HG02623 (cell line): Measurements from ENCODE around the gene LAD1.

ENCODE experiments used
- ATAC-seq: cut with Tn5 transposase; IDR thresholded peaks from one replicate; pipeline ENCODE4 v1.9.1; 2021; ENCODE audit warnings: moderate library complexity; ENCODE audit not compliant: unreplicated experiment

The LAD1 gene

DNA sequence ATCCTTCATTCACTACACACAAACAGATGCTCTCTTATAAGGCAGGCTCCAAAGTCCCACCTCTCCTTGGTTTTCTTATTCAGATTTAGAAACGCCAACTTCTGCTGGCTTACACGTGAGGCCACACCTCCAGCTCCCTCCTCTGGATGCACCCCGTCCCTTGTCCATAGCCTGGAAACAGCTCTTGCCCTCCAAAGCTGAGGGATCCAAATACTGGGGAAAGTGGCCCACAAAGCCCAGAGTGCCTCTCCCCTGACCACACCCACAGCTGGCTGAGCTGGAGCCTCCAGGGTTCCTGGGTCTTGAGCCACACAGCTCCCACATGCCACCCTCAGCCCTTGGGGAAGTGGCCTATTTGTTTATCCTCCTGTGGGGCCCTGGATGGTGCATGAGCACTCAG lies 4.5 kb downstream of the LAD1 start:
- ATAC-seq, result no peak

DNA sequence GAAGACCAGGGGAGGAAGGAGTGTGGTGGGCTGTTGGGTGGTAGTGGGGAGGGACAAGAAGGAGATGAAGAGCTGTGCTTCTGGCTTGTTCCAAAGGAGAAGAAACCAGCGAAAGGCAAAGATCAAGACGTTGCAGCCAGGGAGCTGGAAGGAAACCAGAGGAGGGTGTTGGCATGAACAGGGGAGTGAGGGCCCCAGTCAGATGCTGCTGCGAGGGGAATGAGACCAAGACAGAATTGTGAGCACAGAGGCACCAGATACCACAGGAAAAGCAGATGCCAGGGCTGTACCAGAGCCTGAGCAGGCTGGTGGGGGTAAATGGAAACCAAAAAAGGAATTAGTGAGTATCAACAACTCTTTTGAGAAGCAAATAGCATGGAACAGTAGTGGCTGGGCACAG lies 6.0 kb downstream of the LAD1 start:
- ATAC-seq, result no peak

DNA sequence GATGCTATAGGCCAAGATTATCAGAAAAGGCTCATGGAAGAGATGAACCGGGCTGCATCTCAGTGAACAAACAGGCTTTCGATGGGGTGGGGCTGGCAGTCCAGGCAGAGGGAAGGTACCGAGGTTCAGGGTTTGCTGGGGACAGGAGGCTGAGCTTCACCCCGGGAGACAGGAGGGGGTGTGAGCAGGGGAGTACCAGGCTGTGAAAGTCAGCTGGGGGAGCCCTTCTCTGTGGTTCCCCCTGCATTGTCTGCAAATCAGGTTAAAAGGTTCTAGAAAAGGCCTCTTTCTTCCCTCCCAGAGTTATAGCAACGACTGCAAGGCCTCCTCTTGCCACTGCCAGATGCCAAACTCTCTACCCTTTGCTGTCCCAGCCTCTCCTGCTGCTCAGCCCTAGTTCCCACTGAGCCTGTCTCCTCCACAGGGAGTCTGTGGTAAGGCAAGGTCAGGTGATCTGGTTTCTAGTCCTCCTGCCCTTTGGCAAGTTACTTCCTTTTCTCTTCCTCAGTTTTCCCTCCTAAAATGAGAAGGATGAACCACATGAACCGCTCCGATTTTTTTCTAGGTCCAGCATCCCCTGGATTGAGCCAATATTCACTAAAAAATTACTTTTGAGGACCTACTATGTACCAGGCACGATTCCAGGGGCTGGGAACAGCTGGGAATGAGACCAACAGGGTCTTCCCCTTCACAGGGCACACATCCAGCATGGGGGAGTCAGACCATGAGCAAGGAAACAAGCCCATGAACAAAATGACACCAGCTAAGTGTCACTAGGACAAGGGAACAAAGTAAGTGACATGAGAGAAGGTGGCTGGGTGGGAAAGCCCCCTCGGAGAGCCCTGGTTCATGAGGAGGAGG lies 7.2 kb downstream of the LAD1 start:
- ATAC-seq, result no peak

GRCh38 chr1:201391225-201391624 lies 7.9 kb downstream of the LAD1 start:
- no peak for ATAC-seq

DNA sequence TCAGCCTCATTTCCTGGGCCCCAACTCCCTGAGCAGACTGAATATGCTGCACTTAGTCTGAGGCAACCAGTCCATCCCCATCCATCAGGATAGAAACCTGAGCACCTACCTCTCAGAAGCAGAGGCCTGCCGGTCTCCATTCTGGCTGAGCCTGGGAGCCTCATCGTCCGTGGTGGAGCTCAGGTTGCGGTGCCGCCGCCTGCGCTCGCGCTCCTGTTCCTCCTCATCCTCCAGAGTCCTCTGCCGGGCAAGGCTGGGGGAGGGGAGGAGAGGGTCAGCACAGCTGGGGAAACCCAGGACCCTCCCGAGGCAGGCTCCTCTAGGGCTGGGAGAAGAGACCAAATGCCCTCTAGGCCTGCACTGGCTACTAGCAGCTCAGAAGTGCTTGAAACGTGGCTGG lies 10.1 kb downstream of the LAD1 start:
- no peak for ATAC-seq

- no peak for ATAC-seq
Measured at GRCh38 chr1:201386208-201386607, 12.9 kb downstream of the LAD1 start.

DNA sequence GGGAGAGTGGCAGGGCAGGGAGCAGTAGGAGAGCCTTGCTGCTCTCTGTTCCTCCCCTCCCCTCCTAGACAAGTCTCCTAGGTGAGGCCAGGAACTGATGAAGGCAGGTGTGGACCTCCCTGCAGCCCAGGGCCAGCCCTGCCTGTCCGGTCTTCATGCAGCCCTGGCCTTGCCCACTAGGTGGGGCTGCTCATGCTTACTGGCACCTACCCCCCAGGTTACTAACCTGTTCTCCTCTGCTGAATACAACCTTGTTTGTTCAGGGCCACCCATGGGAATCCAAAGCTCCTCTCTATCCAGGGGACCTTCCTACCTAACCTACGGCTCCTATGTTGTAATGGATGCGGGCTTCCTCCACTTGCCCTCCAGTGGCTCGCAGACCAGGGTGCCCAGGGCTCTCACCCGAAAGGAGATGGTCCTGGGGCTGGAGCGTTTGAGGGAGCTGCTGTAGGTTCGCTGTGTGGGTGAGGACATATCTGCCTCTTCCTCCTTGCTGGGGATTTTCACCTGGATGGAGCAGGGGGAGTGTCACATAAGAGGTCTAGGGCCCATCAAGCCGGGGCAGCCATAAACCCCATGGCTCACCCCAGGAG lies 13.7 kb downstream of the LAD1 start:
- ATAC-seq, result no peak

- no peak for ATAC-seq
Measured at GRCh38 chr1:201384406-201384782, 14.7 kb downstream of the LAD1 start.

DNA sequence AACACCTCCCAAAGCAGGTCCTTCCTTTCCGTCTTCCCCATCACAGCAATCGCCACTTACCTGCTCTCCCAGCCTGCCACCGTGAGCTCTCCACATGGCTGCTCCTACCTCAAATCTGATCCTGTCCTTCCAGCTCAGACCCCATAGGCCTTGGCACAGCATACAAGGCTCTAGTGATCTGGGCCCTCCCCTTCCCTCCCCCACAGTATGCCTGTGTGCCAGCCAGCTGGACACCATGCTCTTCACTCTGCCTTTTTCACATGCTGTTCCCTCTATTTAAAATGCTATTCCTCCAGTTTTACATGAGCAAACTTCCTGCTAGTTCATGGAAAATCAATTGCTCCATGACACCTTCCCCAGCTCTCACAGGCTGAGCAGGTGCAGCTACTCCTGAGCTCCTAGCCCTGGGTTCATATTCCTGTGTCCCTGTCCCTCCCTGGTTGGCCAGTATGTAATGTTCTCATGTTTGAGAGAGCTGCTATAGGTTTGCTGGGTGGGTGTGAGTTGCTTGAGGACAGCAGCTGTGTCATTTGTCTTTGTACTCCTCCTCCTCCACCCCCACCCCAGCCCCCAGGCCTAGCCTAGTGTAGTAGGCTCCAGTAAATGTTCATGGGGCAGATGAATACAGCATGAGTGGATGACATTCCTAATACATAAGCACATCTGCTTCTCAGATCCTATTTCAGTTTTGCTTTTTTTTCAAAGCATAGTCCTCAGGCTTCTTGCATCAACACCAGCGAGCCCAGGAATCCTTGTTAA lies 15.3 kb downstream of the LAD1 start:
- no peak for ATAC-seq

- ATAC-seq, result no peak
Measured at GRCh38 chr1:201381130-201381529, 18.0 kb downstream of the LAD1 start.

GRCh38 chr1:201379733-201380242 lies 19.3 kb downstream of the LAD1 start:
- ATAC-seq, result no peak

DNA sequence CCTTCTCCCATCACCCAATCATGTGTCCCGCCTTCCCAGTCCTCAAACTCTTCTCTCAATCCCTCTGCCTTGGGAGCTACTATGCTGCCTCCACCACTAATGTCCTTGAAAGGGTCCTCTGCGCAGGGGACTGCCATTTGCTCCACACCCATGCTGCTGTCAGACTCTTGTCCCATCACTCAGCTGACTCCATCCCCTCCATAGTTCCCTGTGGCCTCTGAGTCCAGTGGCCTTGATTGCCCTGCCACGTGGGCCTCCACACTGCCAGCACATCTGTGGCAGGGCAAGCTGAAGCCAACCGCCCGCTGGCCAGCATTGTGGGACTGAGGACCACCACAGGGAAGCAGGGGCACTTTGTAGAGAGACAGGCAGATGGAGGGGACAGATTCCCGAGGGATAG lies 20.3 kb downstream of the LAD1 start:
- no peak for ATAC-seq

DNA sequence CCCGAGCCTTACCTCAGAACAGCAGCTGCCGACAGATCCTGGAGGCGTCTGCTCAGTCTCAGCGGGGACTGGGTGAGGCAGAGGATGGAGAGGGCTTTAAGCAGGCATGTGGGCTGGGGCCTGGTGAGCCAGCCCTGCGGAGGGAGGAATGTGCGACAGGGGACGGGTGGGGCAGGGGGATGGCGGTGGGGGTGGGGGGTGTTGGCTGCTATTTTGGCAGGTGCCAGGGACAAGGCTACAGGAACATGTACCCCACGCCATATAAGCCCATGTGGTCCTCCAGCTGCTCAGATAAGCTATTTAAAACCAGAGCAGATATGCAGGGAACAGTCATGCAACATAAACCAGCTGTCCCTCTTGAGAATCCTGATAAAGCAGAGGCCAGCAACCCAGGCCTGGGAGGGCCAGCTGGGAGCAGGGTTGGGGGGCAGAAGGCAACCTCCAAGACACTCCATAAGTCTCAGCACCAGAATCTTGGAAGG lies 21.5 kb downstream of the LAD1 start, which contains the start of gene TNNT2:
TSS of gene TNNT2 (minus strand) at position 70 of the 482 bp plus-strand sequence. CDS start 4,426 bp downstream, outside the sequence.
- no peak for ATAC-seq

DNA sequence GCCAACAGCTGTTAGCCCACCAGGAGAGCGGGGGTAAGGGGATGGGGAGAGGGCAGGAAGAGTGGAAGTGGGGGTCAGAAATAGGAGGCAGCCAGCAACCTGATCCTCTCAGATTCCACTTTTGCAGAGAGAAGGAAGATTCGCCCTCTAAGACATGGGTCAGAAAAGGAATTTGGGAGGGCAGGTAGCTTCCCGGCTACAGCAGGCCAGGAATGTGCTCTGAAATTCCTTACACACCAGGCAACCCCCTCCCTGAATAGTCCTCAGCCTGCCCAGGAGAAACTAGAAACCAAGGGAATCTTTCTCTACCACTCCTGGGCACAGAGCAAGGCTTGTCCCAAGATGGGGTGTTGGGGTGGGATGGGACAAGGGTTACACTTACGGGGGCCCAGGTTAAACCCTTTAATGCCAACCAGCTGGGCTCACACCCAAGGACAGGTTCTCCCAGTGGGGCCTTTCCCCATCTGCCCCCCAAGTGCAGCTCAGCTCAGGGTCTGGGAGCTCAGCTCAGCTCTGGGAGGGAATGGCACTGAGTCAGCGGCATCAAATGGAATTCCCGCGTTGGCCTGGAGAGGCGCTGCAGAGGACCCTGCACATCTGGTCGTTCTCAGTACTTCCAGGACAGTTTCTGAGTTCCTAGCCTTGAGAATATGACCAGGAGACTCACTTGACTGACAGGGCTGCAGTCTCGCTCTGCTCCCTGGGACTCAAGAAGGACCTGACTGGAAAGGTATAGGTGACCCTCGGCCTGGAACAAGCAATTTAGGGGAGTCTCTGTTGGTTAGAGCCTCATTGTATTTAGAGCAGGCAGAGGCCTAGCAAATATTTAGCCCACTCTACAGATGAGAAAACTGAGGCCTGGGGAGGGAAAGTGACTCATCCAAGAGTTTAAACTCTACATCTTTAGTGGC lies 22.4 kb downstream of the LAD1 start:
- ATAC-seq, result no peak

GRCh38 chr1:201376107-201376463 lies 23.0 kb downstream of the LAD1 start:
- ATAC-seq, result no peak

DNA sequence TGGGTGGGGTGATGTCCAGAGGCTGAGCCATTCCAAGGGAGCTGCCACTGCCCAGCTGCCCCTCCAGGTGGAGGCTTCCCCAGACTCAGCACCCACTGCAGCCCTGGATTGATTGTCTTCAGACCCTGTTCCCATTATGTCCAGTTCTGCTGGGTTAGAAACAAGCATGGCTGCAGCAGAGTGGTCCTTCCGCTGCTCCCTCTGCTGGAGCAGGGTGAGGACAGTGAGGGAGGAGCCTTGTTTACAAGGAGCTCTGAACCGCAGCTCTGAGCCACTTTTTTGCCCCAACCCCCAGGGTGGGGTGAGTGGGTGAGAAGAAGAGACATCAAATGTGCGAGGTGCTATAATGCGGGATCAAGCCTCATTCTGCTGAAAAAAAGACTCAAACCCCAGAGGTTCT lies 24.0 kb downstream of the LAD1 start:
- ATAC-seq, result no peak

DNA sequence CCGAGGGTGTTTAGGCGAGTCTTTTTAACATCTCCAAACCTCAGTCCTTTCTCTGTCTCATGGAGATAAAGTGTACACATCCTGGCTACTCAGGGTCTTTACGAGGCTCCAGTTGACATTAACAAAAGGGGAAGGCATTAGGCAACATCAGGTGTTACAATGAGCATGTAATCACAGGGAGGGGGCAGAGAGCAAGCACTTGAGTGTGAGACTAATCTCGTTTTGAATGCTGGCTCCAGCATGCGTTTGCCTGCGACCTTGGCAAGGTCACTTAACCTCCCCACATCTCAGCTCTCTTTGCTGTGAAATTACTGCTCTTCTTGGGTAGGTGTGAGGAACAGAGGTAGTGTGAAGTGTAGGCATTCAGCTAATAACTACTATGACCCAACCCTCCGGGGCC lies 24.8 kb downstream of the LAD1 start:
- no peak for ATAC-seq

GRCh38 chr1:201371792-201372191 lies 27.3 kb downstream of the LAD1 start:
- no peak for ATAC-seq

GRCh38 chr1:201371276-201371675 lies 27.8 kb downstream of the LAD1 start:
- ATAC-seq, result no peak

GRCh38 chr1:201370500-201370899 lies 28.6 kb downstream of the LAD1 start:
- ATAC-seq, result no peak
